ENCODE data around the gene SSBP2. TPM values are rescaled to one million over a fixed set of nuclear protein-coding genes. Genes with fewer than 3 reads are reported as not detected.

Gene SSBP2
- total RNA-seq, 1 donor from 2014 or later = 85.2 TPM

- TF ChIP-seq CTCF (conservative IDR thresholded peaks at IDR 0.05) = no peak
- Mint-ChIP-seq H3K4me1 (ENCODE audit: unreplicated experiment) (peaks cover 3% of the 10 kb centered on the region), H3K27ac (no peak overlapping the region), H3K27me3 (no peaks in the 10 kb centered on the region), H3K36me3 (peaks cover 5% of the 10 kb centered on the region), H3K4me3 (no peak overlapping the region), H3K9me3 (no peaks in the 10 kb centered on the region)
- no peak for DNase-seq (ENCODE audit: extremely low spot score, unreplicated experiment)
These were observed 117.0 kb downstream of the SSBP2 start for GRCh38 chr5:81633891-81634290.

GRCh38 chr5:81633471-81633870, 117.4 kb downstream of the SSBP2 start:
- Mint-ChIP-seq H3K27ac (no peak overlapping the region), H3K27me3 (no peaks in the 10 kb centered on the region), H3K9me3 (no peaks in the 10 kb centered on the region), H3K4me3 (no peak overlapping the region), H3K36me3 (peaks cover 8% of the 10 kb centered on the region), H3K4me1 (ENCODE audit: unreplicated experiment) (no peaks in the 10 kb centered on the region)
- no peak for TF ChIP-seq CTCF (conservative IDR thresholded peaks at IDR 0.05)
- no peak for DNase-seq (ENCODE audit: extremely low spot score, unreplicated experiment)

- DNase-seq (ENCODE audit: extremely low spot score, unreplicated experiment) = no peak
- no peak overlapping the region for H3K27ac Mint-ChIP-seq
- H3K27me3 Mint-ChIP-seq = no peaks in the 10 kb centered on the region
- H3K4me1 Mint-ChIP-seq (ENCODE audit: unreplicated experiment) = no peaks in the 10 kb centered on the region
- H3K4me3 Mint-ChIP-seq = no peak overlapping the region
- no peaks in the 10 kb centered on the region for H3K9me3 Mint-ChIP-seq
- peaks cover 9% of the 10 kb centered on the region for H3K36me3 Mint-ChIP-seq
- no peak for TF ChIP-seq CTCF (conservative IDR thresholded peaks at IDR 0.05)
These were observed 118.2 kb downstream of the SSBP2 start for GRCh38 chr5:81632679-81633078.

GRCh38 chr5:81631621-81632020, 119.3 kb downstream of the SSBP2 start:
- Mint-ChIP-seq H3K36me3 (peaks cover 9% of the 10 kb centered on the region), H3K4me3 (no peak overlapping the region), H3K27me3 (no peaks in the 10 kb centered on the region), H3K27ac (no peak overlapping the region), H3K4me1 (ENCODE audit: unreplicated experiment) (peaks cover 7% of the 10 kb centered on the region), H3K9me3 (no peaks in the 10 kb centered on the region)
- no peak for TF ChIP-seq CTCF (conservative IDR thresholded peaks at IDR 0.05)
- no peak for DNase-seq (ENCODE audit: extremely low spot score, unreplicated experiment)

- no peak overlapping the region for H3K4me3 Mint-ChIP-seq
- no peaks in the 10 kb centered on the region for H3K9me3 Mint-ChIP-seq
- peaks cover 11% of the 10 kb centered on the region for H3K4me1 Mint-ChIP-seq (ENCODE audit: unreplicated experiment)
- peaks cover 9% of the 10 kb centered on the region for H3K36me3 Mint-ChIP-seq
- H3K27ac Mint-ChIP-seq = no peak overlapping the region
- no peaks in the 10 kb centered on the region for H3K27me3 Mint-ChIP-seq
- DNase-seq (ENCODE audit: extremely low spot score, unreplicated experiment) = no peak
- no peak for TF ChIP-seq CTCF (conservative IDR thresholded peaks at IDR 0.05)
These were observed 119.8 kb downstream of the SSBP2 start for GRCh38 chr5:81631124-81631523.

GRCh38 chr5:81630684-81631083, 120.2 kb downstream of the SSBP2 start:
- Mint-ChIP-seq H3K27me3 (no peaks in the 10 kb centered on the region), H3K9me3 (no peaks in the 10 kb centered on the region), H3K4me1 (ENCODE audit: unreplicated experiment) (peaks cover 11% of the 10 kb centered on the region), H3K27ac (no peak overlapping the region), H3K36me3 (peaks cover 10% of the 10 kb centered on the region), H3K4me3 (no peak overlapping the region)
- TF ChIP-seq CTCF (conservative IDR thresholded peaks at IDR 0.05) = no peak
- DNase-seq (ENCODE audit: extremely low spot score, unreplicated experiment) = no peak
